ENCODE results near the gene EIPR1. TPM values are rescaled to one million over a fixed set of nuclear protein-coding genes. Genes with fewer than 3 reads are reported as not detected.

Gene EIPR1
- total RNA-seq, 1 donor from 2014 or later = 46.4 TPM

DNA sequence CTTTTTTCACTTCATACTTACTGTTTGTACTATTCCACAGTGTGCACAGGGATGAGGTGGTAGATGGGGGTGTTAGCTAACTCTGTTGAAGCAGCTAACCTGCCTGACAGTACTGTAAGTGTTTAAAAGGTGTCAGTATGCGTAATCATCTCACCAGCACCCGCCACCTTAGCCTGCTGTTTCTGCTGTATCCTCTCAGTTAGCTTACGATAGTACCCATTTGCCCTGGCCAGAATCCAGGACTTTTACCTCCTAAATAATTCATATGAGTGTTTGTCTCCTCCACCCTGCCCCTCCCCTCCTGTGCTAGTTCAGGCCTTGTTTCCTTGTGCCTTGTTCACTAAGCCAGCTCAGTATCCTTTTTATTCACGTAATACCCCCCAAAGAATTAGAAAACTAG is 36.1 kb upstream of the EIPR1 start:
- Mint-ChIP-seq H3K4me1 (ENCODE audit: low read depth) (no peaks in the 10 kb centered on the region), H3K4me3 (ENCODE audit: low read depth) (no peak overlapping the region), H3K27me3 (ENCODE audit: low read depth) (no peaks in the 10 kb centered on the region), H3K27ac (no peak overlapping the region), H3K9me3 (no peaks in the 10 kb centered on the region), H3K36me3 (ENCODE audit: low read depth) (peaks cover 15% of the 10 kb centered on the region)
- intact Hi-C loops (cut with micrococcal nuclease) = no loop called here
- no peak for DNase-seq (ENCODE audit: low spot score)

DNA sequence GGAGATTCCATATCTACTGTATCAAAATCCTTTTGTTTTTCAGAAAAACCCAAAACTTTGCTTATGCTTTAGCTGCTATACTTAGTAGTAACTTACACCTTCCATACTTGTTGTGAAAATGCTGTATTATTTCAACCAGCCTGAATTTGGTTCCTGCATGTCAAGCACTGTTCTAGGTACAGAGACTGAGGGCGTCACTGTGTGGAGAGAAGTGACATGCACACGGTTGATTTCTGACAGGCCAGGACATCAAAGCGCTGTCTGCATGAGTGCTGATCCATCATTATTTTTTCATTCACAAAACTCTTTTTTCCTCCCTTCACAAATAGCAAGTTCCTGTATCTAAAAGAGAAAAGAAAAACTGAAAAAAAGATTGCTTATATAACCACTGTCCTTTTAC is 33.5 kb upstream of the EIPR1 start:
- intact Hi-C loops (cut with micrococcal nuclease) = no loop called here
- H3K36me3 Mint-ChIP-seq (ENCODE audit: low read depth) = peaks cover 16% of the 10 kb centered on the region
- no peak for DNase-seq (ENCODE audit: low spot score)
- no peaks in the 10 kb centered on the region for H3K4me1 Mint-ChIP-seq (ENCODE audit: low read depth)
- H3K27ac Mint-ChIP-seq = no peak overlapping the region
- no peak overlapping the region for H3K4me3 Mint-ChIP-seq (ENCODE audit: low read depth)
- no peaks in the 10 kb centered on the region for H3K27me3 Mint-ChIP-seq (ENCODE audit: low read depth)
- no peaks in the 10 kb centered on the region for H3K9me3 Mint-ChIP-seq

DNA sequence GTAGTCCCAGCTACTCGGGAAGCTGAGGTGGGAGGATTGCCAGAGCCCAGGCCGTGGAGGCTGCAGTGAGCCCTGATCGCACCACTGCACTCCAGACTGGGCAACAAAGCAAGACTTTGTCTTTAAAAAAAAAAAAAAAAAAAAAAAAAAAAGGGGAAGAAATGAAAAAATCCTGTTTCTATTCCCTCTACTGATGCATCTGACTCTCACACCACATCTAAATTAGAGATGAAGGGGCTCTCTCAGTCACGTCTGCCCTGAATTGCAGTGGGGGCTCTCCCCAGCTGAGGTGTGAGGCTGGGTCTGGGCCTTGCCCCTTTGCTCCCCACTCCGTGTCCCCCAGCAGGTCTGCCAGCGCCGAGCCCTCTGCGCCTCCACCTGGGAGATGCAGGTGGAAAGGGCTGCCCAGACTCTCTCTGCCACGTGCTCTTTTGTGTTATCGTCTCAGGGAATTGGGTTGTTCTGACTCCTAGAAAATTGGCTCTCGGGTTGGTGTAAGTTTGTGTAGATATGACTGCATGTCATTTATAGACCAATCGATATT is 32.1 kb upstream of the EIPR1 start:
- no peak overlapping the region for H3K4me3 Mint-ChIP-seq (ENCODE audit: low read depth)
- H3K9me3 Mint-ChIP-seq = no peaks in the 10 kb centered on the region
- intact Hi-C loops (cut with micrococcal nuclease) = no loop called here
- peaks cover 17% of the 10 kb centered on the region for H3K36me3 Mint-ChIP-seq (ENCODE audit: low read depth)
- no peaks in the 10 kb centered on the region for H3K4me1 Mint-ChIP-seq (ENCODE audit: low read depth)
- DNase-seq (ENCODE audit: low spot score) = no peak
- no peak overlapping the region for H3K27ac Mint-ChIP-seq
- H3K27me3 Mint-ChIP-seq (ENCODE audit: low read depth) = no peaks in the 10 kb centered on the region

DNA sequence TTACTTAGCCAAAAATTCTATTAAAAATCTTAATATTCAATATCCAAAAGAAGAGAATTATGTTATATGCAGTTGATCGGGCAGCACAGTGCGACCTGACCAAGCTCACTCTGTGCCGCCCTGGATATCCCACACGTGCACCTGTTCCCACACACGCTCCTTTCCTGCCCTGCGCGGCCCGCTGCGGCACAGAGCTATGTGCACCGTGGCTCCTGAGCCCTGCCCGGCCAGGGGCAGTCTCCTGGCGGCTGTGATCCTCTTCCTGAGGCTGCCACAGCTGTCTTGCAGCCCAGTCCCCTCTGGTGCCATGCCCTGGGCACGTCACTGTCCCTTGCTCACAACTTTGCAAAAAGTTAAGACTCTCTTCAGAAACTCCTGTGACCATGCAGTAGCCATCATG is 31.2 kb upstream of the EIPR1 start:
- H3K4me3 Mint-ChIP-seq (ENCODE audit: low read depth) = no peak overlapping the region
- no peaks in the 10 kb centered on the region for H3K27me3 Mint-ChIP-seq (ENCODE audit: low read depth)
- H3K27ac Mint-ChIP-seq = no peak overlapping the region
- no peaks in the 10 kb centered on the region for H3K9me3 Mint-ChIP-seq
- intact Hi-C loops (cut with micrococcal nuclease) = no loop called here
- no peaks in the 10 kb centered on the region for H3K4me1 Mint-ChIP-seq (ENCODE audit: low read depth)
- DNase-seq (ENCODE audit: low spot score) = no peak
- H3K36me3 Mint-ChIP-seq (ENCODE audit: low read depth) = peaks cover 18% of the 10 kb centered on the region

DNA sequence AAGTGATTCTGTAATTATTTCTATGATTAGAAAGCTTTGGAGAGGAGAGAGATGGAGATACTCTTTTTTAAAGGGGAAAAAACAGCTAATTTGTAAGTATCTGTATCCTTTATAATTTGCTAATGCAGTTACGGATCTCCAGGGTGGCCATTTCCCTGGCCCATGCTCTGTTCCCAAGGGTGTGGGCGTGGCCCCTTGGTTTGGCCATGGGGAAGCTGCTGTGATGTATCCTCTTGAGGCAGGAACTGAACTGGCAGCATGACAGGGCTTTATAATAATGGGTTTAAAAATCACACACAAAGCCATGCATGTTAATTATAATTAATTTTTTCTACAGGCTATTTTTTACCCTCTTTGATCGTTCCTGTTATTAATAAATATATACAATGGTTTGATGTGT is 28.9 kb upstream of the EIPR1 start:
- Mint-ChIP-seq H3K36me3 (ENCODE audit: low read depth) (peaks cover 29% of the 10 kb centered on the region), H3K9me3 (no peaks in the 10 kb centered on the region), H3K27me3 (ENCODE audit: low read depth) (no peaks in the 10 kb centered on the region), H3K4me3 (ENCODE audit: low read depth) (no peak overlapping the region), H3K27ac (no peak overlapping the region), H3K4me1 (ENCODE audit: low read depth) (no peaks in the 10 kb centered on the region)
- intact Hi-C loops (cut with micrococcal nuclease) = no loop called here
- no peak for DNase-seq (ENCODE audit: low spot score)

DNA sequence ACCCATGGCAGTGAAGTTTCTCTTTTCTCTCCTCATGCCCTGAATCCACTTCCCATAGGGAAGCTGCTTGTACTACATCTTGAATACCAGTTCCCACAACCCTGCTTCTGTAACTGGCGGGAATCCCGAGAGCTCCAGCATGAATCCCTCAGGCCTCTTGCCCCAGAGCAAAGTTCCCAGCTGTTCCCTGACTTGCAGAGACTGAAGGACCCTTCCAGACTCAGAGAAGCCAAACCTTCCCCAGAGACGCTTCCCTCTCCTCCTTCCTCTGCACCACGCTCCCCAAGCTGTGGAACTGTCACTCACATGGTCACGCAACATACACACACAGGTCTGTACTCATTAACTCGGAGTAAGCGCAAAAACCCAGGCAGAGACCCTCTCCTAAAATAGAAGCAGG is 28.3 kb upstream of the EIPR1 start:
- intact Hi-C loops (cut with micrococcal nuclease) = no loop called here
- no peak overlapping the region for H3K4me3 Mint-ChIP-seq (ENCODE audit: low read depth)
- H3K27me3 Mint-ChIP-seq (ENCODE audit: low read depth) = no peaks in the 10 kb centered on the region
- H3K9me3 Mint-ChIP-seq = no peaks in the 10 kb centered on the region
- H3K4me1 Mint-ChIP-seq (ENCODE audit: low read depth) = no peaks in the 10 kb centered on the region
- no peak for DNase-seq (ENCODE audit: low spot score)
- peaks cover 29% of the 10 kb centered on the region for H3K36me3 Mint-ChIP-seq (ENCODE audit: low read depth)
- no peak overlapping the region for H3K27ac Mint-ChIP-seq

DNA sequence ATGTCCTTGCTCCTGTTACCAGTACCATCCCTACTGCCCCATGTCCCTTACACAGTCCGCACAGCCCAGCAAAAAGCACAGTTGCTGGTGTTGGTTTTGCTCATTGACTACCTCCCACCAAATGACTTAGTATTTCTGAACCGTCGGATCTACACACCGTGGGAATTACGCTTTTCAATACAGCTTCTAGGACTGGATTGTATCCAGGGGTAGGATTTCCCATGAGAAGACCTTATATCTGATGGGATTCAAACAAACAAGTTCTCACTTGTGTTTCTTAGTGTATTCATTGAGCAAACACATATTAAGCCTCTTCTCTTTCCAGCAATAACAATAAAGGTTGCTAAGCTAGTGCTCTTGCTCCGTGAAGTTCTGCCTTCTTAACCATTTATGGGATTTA is 27.7 kb upstream of the EIPR1 start:
- peaks cover 29% of the 10 kb centered on the region for H3K36me3 Mint-ChIP-seq (ENCODE audit: low read depth)
- no peaks in the 10 kb centered on the region for H3K9me3 Mint-ChIP-seq
- no peak overlapping the region for H3K27ac Mint-ChIP-seq
- H3K27me3 Mint-ChIP-seq (ENCODE audit: low read depth) = no peaks in the 10 kb centered on the region
- intact Hi-C loops (cut with micrococcal nuclease) = no loop called here
- no peak for DNase-seq (ENCODE audit: low spot score)
- no peak overlapping the region for H3K4me3 Mint-ChIP-seq (ENCODE audit: low read depth)
- H3K4me1 Mint-ChIP-seq (ENCODE audit: low read depth) = no peaks in the 10 kb centered on the region

DNA sequence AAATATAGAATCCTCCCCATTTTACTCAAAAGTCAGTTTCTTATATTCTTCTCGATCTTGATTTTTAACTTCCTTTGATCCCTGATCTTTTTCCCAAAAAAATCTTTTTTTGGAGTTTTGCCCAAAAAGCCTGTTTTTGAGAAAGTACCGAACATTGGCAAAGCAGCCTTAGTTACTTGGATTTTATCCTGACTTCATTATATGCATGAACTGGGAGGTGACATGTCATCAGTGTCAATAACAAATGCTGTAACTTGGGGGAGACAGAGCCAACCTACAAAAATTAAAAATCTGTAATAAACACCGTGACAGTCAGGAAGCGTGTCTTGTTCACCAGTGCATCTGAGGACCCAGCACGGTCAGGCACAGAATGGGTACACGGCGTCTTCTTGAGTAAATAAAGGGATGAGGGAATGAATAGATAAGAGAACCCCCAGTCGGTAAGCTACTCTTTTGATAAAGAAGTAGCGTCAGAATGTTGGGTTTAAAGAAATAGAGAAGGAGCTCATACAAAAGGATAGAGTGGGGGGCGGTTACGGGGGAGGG is 26.8 kb upstream of the EIPR1 start:
- Mint-ChIP-seq H3K4me1 (ENCODE audit: low read depth) (no peaks in the 10 kb centered on the region), H3K27me3 (ENCODE audit: low read depth) (no peaks in the 10 kb centered on the region), H3K36me3 (ENCODE audit: low read depth) (peaks cover 25% of the 10 kb centered on the region), H3K27ac (no peak overlapping the region), H3K9me3 (no peaks in the 10 kb centered on the region), H3K4me3 (ENCODE audit: low read depth) (no peak overlapping the region)
- intact Hi-C loops (cut with micrococcal nuclease) = no loop called here
- no peak for DNase-seq (ENCODE audit: low spot score)

DNA sequence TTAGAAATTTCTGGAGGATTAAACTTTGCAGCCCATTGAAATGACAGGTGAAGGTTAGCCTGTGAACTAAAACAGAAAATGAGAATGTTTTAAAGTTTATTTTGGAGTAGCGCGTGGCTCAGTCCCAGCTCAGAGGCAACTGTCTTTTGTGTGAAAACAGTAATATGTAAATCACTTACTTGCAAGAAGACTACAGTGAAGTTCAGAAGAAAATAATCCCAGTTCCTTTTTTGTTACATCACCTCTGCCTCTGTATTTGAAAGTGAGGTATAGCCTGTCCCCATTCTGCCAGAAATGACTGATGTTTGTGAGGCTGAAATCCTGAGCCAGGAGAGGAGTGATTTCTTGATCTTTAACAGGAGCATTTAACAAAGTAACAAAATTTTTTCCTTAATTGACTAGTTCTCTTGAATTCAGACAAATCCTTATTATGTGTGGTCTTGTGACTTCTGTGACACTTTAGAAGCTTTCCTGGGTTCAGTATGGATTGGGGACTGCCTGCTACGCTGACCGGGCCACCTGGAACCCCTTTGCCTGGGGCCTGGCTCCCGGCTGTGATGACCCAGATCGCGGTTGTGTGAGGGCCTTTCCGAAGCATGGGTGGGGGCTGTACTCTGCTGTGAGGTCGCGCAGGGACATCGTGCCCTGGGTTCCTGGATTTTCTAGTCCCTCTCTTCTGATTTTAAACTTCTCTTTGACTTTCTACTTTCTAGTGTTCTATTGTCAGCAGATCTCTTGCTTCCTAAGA is 26.1 kb upstream of the EIPR1 start:
- DNase-seq (ENCODE audit: low spot score) = no peak
- no peaks in the 10 kb centered on the region for H3K9me3 Mint-ChIP-seq
- no peaks in the 10 kb centered on the region for H3K27me3 Mint-ChIP-seq (ENCODE audit: low read depth)
- H3K36me3 Mint-ChIP-seq (ENCODE audit: low read depth) = peaks cover 25% of the 10 kb centered on the region
- no peak overlapping the region for H3K27ac Mint-ChIP-seq
- no peak overlapping the region for H3K4me3 Mint-ChIP-seq (ENCODE audit: low read depth)
- no peaks in the 10 kb centered on the region for H3K4me1 Mint-ChIP-seq (ENCODE audit: low read depth)
- intact Hi-C loops (cut with micrococcal nuclease) = no loop called here

DNA sequence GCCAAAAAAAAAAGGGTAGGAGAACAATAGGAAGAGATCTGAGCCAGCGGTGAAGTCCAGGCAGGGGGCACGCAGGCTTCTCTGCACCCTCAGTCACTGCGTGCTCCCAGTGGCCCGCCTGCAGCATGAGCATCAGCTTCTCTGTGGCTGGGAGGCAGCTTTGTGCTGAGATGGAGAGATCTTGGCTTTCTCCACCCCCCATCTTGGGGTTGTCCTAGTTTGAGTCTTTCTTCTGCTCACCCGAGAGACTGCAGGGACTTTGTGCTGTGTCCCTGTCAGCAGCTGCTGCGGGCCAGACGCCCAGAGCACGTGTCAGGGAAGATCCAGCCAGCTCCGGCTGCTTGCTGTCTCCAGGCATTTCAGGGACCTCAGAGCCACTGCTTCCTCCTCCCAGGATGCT is 22.2 kb upstream of the EIPR1 start:
- H3K27ac Mint-ChIP-seq = no peak overlapping the region
- no peaks in the 10 kb centered on the region for H3K27me3 Mint-ChIP-seq (ENCODE audit: low read depth)
- no peaks in the 10 kb centered on the region for H3K4me1 Mint-ChIP-seq (ENCODE audit: low read depth)
- peaks cover 28% of the 10 kb centered on the region for H3K9me3 Mint-ChIP-seq
- peaks cover 51% of the 10 kb centered on the region for H3K36me3 Mint-ChIP-seq (ENCODE audit: low read depth)
- intact Hi-C loops (cut with micrococcal nuclease) = no loop called here
- H3K4me3 Mint-ChIP-seq (ENCODE audit: low read depth) = no peak overlapping the region
- no peak for DNase-seq (ENCODE audit: low spot score)

DNA sequence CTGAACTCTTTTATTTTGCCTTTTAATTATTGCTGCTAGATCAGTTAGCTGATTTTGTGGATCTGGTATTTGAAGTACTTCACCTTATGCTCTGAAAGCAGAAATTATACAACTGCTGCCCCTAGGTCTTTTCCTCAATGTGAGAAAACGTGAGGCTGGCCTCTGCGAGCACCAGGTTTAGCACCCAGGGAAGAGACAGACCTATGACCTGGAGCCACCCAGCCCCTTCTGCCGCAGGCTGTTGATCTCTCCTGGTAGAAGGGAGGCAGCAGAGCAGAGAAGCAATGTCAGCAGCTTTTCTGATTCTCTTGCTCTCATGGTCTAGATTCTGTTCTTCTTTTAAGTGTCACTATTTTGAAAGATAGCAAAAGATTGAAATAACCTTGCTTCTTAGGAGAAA is 21.8 kb upstream of the EIPR1 start:
- Mint-ChIP-seq H3K4me3 (ENCODE audit: low read depth) (no peak overlapping the region), H3K27me3 (ENCODE audit: low read depth) (no peaks in the 10 kb centered on the region), H3K4me1 (ENCODE audit: low read depth) (no peaks in the 10 kb centered on the region), H3K9me3 (peaks cover 33% of the 10 kb centered on the region), H3K36me3 (ENCODE audit: low read depth) (peaks cover 55% of the 10 kb centered on the region), H3K27ac (no peak overlapping the region)
- no peak for DNase-seq (ENCODE audit: low spot score)
- intact Hi-C loops (cut with micrococcal nuclease) = no loop called here

DNA sequence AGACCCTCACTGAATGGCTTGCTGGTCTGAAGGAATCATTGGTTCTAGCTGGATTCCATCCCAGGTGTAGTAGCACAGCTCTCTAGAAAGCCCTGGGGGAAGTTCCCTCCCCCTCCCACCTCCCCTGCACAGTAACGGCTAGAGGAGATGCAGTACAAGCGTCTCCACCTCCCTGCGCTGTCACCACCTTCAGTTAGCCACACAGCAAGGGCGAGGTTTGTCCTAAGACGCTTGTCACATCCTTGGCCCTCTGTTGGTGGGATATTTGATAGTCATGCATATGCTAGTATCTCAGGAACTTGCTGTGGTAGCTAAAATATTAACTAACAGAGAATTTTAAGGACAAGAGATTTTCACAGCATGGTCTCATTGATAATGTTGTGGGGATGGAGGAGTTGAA is 21.2 kb upstream of the EIPR1 start:
- Mint-ChIP-seq H3K4me3 (ENCODE audit: low read depth) (no peak overlapping the region), H3K27me3 (ENCODE audit: low read depth) (no peaks in the 10 kb centered on the region), H3K4me1 (ENCODE audit: low read depth) (no peaks in the 10 kb centered on the region), H3K9me3 (peaks cover 35% of the 10 kb centered on the region), H3K27ac (no peak overlapping the region), H3K36me3 (ENCODE audit: low read depth) (peaks cover 58% of the 10 kb centered on the region)
- intact Hi-C loops (cut with micrococcal nuclease) = no loop called here
- DNase-seq (ENCODE audit: low spot score) = no peak

DNA sequence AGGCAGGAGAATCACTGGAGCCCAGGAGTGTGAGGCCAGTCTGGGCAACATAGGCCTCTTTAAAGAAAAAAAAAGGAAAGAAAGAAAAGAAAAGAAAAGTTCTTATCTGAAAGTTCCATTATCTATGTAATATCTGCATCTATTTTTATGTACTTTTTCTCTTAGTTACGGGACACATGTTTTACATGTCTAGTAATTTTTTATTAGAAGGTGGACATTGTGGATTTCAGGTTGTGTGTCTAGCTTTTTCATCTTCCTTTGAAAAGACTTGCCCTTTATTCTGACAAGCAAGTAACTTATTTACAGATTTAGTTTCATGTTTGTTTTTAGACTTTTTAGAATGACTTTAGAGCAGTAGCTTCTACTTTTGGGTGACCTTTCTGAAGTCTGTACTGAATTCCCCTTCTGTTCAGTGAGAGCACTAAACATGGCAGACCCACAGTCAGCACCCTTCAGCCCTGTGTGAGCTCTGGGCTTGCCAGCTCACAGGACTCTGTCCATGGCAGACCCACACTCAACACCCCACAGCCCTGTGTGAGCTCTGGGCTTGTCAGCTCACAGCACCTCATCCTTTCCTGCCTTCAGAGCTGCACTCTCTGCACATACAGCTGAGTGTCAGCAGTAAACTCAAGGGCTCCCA is 19.4 kb upstream of the EIPR1 start:
- no peaks in the 10 kb centered on the region for H3K27me3 Mint-ChIP-seq (ENCODE audit: low read depth)
- H3K9me3 Mint-ChIP-seq = peaks cover 35% of the 10 kb centered on the region
- H3K4me3 Mint-ChIP-seq (ENCODE audit: low read depth) = no peak overlapping the region
- H3K4me1 Mint-ChIP-seq (ENCODE audit: low read depth) = no peaks in the 10 kb centered on the region
- intact Hi-C loops (cut with micrococcal nuclease) = no loop called here
- no peak for DNase-seq (ENCODE audit: low spot score)
- no peak overlapping the region for H3K27ac Mint-ChIP-seq
- peaks cover 66% of the 10 kb centered on the region for H3K36me3 Mint-ChIP-seq (ENCODE audit: low read depth)

Measured in activated T-helper 2 cell treated with anti-CD3 and anti-CD28 coated beads, Interferon-gamma antibody, Interleukin-2, Interleukin-4, amounts not matched to agents 10 μg/mL and 5 μg/mL and 100 μg/mL, durations not matched to agents 14 hours and 24 hours and 36 hours (primary cell).